Spleen (tissue), 11 donors: ENCODE measurements around the gene APOL2. TPM values are rescaled to one million over a fixed set of nuclear protein-coding genes. Genes with fewer than 3 reads are reported as not detected.
"Not testable (repeated sequence)": the region's sequence is repeated elsewhere in the genome, so short reads cannot be mapped to it uniquely, and the experiment has no call there.

Source experiments
- DNase-seq: peaks from one replicate; pipeline ENCODE4 v3.0.0-alpha.2; 2020
- H3K27ac ChIP-seq, 8 donors: fragments of 200-600 bp; sonication (generic) in 7 of 8; 1 replicate in 4 of 8; 2 replicates in 4 of 8; pipeline versions ENCODE4 v1.5.0 to v1.8.0; 2016 to 2021; ENCODE audit warnings: inconsistent platforms in 4 of 8, mild to moderate bottlenecking in 4 of 8, moderate library complexity in 1 of 8
- H3K27me3 ChIP-seq, 7 donors: fragments of 200-600 bp; sonication (generic) in 6 of 7; replicated peaks in 1 of 7; 1 replicate in 4 of 7; 2 replicates in 3 of 7; pipeline versions ENCODE4 v1.5.0 to v1.8.0; 2016 to 2021; ENCODE audit warnings: inconsistent platforms in 3 of 7, mild to moderate bottlenecking in 1 of 7
- H3K36me3 ChIP-seq, 6 donors: fragments of 200-600 bp; sonication (generic) in 5 of 6; 1 replicate in 4 of 6; 2 replicates in 2 of 6; pipeline versions ENCODE4 v1.5.0 to v1.8.0; 2016 to 2021; ENCODE audit warnings: inconsistent platforms in 2 of 6
- H3K4me1 ChIP-seq, 6 donors: fragments of 200-600 bp; sonication (generic) in 5 of 6; 1 replicate in 3 of 6; 2 replicates in 3 of 6; pipeline versions ENCODE4 v1.5.0 to v1.8.0; 2016 to 2021; ENCODE audit warnings: inconsistent platforms in 3 of 6
- H3K4me3 ChIP-seq, 8 donors: fragments of 200-600 bp; sonication (generic) in 7 of 8; 1 replicate in 4 of 8; 2 replicates in 4 of 8; pipeline versions ENCODE4 v1.5.0 to v1.8.0; 2016 to 2021; ENCODE audit warnings: inconsistent platforms in 4 of 8, mild to moderate bottlenecking in 4 of 8, moderate library complexity in 2 of 8
- H3K9me3 ChIP-seq, 8 donors: fragments of 200-600 bp; sonication (generic) in 7 of 8; 1 replicate in 4 of 8; 2 replicates in 4 of 8; pipeline versions ENCODE4 v1.5.0 to v1.8.0; 2016 to 2021; ENCODE audit warnings: inconsistent platforms in 4 of 8
- POLR2A ChIP-seq, 3 donors: fragments of 450-650 bp; IDR thresholded peaks; one replicate each; pipeline ENCODE4 v1.5.1; 2017; ENCODE audit warnings: antibody characterized with exemption in 3 of 3, mild to moderate bottlenecking in 1 of 3
- POLR2AphosphoS5 ChIP-seq, 3 donors: sonication (generic); formaldehyde crosslinking; IDR thresholded peaks; one replicate each; pipeline ENCODE4 v1.5.1; 2017; ENCODE audit warnings: antibody characterized with exemption in 3 of 3
- WGBS, 5 donors: extraction: QIAGEN DNeasy Blood & Tissue Kit in 3 of 5; methylation state at CpG; one replicate each; pipeline versions ENCODE4 v1.1.5 to v1.1.7; 2013 to 2018; 5-methylcytosine and 5-hydroxymethylcytosine counted together
- intact Hi-C: fragments of 100-400 bp; cut with DNase I; formaldehyde crosslinking; loops from one replicate; pipeline ENCODE4 v1.15.0; 2023; ENCODE audit warnings: low total_unique reads
- polyA plus RNA-seq, 3 donors: library from polyadenylated mRNA; stranded (reverse); fragments of 200-250 nt; gene quantifications; one replicate each; pipeline ENCODE4 v1.2.1, GENCODE V29; 2013
- total RNA-seq, 7 donors: library from RNA; depleted of rRNA in 3 of 7; stranded (reverse); fragments of >200 nt in 3 of 7; fragmentation: NEBNext Ultra II Directional in 4 of 7; extraction: Animal tissue kit (Norgen Biotek cat#: 25700) in 4 of 7; gene quantifications; one replicate each; pipeline versions ENCODE4 v1.1.0 to v1.2.1, GENCODE V29; 2016 to 2021
- TF ChIP-seq, protein P1 (sequence below), 11 experiments: fragments of 200-600 bp in 7 of 11; fragments of 450-650 bp in 4 of 11; sonication (generic) in 4 of 11; IDR thresholded peaks in 8 of 11; conservative IDR thresholded peaks in 3 of 11; 1 replicate in 7 of 11; 2 replicates in 4 of 11; pipeline versions ENCODE4 v1.4.0 to v1.8.0; 2016 to 2021; ENCODE audit warnings: antibody characterized with exemption in 11 of 11, inconsistent platforms in 4 of 11, mild to moderate bottlenecking in 1 of 11
- donor health status: healthy with polysubstance abuse.
- donor health status: DM: no; HTN: no; CAD: no; lungs with moderate emphysema.
- donor health status: DM: no; HTN: no; CAD: no.
- donor health status: Bipolar disorder and iron deficiency.
- donor health status: healthy.
- donor health status: DM: no; HTN: no; CAD: no.
- donor health status: DM: yes; HTN: yes; CAD: no.

Gene APOL2
- total and polyA plus RNA-seq, 10 donors, result 16.0 to 77.2 (median 57.2) TPM

DNA sequence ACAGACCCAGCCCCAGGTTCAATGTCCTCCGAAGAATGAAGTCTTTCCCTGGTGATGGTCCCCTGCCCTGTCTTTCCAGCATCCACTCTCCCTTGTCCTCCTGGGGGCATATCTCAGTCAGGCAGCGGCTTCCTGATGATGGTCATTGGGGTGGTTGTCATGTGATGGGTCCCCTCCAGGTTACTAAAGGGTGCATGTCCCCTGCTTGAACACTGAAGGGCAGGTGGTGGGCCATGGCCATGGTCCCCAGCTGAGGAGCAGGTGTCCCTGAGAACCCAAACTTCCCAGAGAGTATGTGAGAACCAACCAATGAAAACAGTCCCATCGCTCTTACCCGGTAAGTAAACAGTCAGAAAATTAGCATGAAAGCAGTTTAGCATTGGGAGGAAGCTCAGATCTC, 27.7 kb upstream of the APOL2 start:
- Histone ChIP-seq H3K4me1 (peaks cover 0 to 6% (median 0%) of the 10 kb centered on the region in 6 donors), H3K9me3 (no peaks in the 10 kb centered on the region), H3K27me3 (no peaks in the 10 kb centered on the region), H3K27ac (no peak overlapping the region), H3K4me3 (no peak overlapping the region), H3K36me3 (peaks cover 0 to 62% (median 32%) of the 10 kb centered on the region in 6 donors)
- no peak for TF ChIP-seq POLR2A (IDR thresholded peaks at IDR 0.05)
- TF ChIP-seq, protein P1, sequence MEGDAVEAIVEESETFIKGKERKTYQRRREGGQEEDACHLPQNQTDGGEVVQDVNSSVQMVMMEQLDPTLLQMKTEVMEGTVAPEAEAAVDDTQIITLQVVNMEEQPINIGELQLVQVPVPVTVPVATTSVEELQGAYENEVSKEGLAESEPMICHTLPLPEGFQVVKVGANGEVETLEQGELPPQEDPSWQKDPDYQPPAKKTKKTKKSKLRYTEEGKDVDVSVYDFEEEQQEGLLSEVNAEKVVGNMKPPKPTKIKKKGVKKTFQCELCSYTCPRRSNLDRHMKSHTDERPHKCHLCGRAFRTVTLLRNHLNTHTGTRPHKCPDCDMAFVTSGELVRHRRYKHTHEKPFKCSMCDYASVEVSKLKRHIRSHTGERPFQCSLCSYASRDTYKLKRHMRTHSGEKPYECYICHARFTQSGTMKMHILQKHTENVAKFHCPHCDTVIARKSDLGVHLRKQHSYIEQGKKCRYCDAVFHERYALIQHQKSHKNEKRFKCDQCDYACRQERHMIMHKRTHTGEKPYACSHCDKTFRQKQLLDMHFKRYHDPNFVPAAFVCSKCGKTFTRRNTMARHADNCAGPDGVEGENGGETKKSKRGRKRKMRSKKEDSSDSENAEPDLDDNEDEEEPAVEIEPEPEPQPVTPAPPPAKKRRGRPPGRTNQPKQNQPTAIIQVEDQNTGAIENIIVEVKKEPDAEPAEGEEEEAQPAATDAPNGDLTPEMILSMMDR (IDR thresholded peaks at IDR 0.05 in 8 of 11, conservative IDR thresholded peaks at IDR 0.05 in 3 of 11), result no peak
- 96 to 98% (median 98%) methylated on average over 4 of the region's 4 CpGs for WGBS, 5 donors
- no peak for DNase-seq
- intact Hi-C loops, result no loop called here

DNA sequence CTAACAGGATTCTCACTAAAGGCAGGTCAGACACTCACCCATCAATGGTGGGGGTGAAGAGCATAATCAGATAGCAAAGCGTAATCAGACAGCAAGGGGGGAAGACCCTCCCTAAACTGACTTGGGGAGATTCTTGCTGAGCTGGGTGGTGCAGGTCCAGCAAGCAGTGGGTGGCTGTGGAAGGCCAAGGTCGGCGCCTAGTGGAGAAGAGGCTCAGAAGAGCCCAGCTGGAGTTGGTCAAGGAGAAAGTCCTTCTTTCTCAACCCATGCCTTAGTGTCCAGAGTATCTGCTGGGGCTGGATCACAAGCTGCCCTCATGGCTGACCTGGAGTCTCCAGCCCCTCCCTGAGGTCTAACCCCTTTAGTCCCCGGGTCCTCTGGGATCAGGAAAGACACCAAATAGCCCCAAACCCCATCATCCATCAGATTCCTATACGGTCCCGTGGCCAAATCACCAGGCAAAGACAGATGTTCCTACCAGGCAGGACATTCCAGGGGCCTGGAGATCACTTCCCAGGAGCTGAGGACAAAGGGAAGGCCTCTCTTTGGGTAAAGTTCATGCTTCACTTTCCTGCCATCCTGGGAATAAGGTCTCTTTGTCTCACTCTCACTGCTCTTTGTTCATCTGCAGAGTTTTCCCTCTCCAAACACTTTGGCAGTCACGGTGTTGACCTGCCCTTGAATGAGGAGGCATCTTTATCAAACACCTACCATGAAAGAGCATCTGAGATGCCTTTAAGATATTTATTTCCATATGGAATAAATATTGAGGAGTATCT, 24.7 kb upstream of the APOL2 start:
- DNase-seq, intact Hi-C loops, H3K27me3 ChIP-seq, H3K4me3 ChIP-seq, H3K9me3 ChIP-seq: not testable (repeated sequence)
- WGBS, 5 donors, result 79 to 93% (median 86%) methylated on average over 7 of the region's 7 CpGs
- peaks cover 0 to 92% (median 49%) of the 10 kb centered on the region in 6 donors for H3K36me3 ChIP-seq
- H3K4me1 ChIP-seq, result peaks cover 4 to 27% (median 15%) of the 10 kb centered on the region in 6 donors
- peak overlapping the region in 5 of 8 donors; percentile 8 to 45 (median 35) for H3K27ac ChIP-seq

DNA sequence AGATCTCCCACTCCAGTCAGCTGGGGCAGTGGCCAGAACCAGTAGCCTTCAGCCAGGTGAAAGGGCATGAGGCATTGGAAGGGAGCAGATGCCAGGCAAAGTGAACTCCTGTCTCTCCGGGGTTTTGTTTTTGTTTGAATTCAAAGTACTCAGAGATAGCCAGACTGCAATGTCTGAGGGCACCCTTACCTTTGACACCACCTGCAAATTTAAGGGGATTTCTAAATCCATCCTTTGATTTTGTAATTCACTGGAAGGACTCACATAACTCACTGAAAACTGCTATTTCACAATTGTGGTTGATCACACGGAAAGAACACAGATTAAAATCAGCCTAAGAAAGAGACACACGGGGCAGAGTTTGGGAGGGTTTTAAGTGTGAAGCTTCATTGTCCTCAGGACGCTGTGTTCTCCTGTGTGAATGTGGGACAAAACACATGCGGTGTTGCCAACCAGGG, 23.9 kb upstream of the APOL2 start:
- DNase-seq, H3K27me3 ChIP-seq, H3K4me3 ChIP-seq, intact Hi-C loops, H3K9me3 ChIP-seq: not testable (repeated sequence)
- peaks cover 0 to 99% (median 50%) of the 10 kb centered on the region in 6 donors for H3K36me3 ChIP-seq
- 51 to 78% (median 55%) methylated on average over 5 of the region's 5 CpGs for WGBS, 5 donors
- peaks cover 12 to 35% (median 23%) of the 10 kb centered on the region in 6 donors for H3K4me1 ChIP-seq
- peak overlapping the region in 2 of 8 donors; percentile 43 to 45 for H3K27ac ChIP-seq

DNA sequence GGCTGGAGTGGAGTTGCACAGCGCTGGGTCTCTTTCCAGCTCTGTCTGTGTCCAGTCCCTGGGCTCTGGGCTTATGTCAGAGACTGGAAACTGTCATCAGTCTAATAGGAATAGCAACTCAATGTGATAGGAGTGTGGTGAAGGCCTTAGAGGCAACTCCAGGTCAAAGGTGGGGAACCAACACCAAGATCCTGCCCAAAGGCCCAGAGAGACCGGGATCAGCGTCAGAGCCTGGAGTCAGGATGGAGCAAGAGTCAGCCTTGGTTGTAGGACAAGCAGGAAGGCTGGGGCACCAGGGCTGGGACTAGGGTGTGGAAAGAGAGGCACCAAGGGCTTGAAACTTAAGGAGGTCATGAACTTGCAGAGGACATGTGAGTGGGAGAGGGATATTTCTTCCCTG, 23.0 kb upstream of the APOL2 start:
- Histone ChIP-seq H3K4me1 (peaks cover 15 to 43% (median 32%) of the 10 kb centered on the region in 6 donors), H3K27ac (peak overlapping the region in 3 of 8 donors; percentile 23 to 45 (median 43)), H3K36me3 (peaks cover 0 to 100% (median 58%) of the 10 kb centered on the region in 6 donors)
- DNase-seq, H3K4me3 ChIP-seq, H3K9me3 ChIP-seq, H3K27me3 ChIP-seq, intact Hi-C loops: not testable (repeated sequence)
- WGBS, 5 donors, result 85 to 98% (median 91%) methylated on average over 3 of the region's 3 CpGs

DNA sequence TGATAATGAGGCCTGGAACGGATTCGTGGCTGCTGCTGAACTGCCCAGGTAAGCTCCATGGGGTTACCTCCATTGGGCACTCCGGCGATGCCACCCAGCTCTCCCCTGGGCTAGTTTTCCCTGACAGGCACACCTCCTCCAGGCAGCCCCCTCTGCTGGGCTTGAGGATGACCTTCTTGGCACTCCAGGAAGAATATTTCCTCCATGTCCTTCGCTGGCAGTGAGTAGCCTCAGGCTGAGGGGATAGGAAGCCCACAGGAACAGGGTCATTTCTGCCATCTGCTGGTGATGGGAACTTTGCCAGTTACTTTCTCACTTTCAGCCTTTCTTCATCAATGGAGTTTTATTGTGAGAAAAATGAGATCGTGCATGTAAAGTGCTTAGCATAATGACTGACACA, 22.3 kb upstream of the APOL2 start:
- Histone ChIP-seq H3K4me1 (peaks cover 15 to 50% (median 37%) of the 10 kb centered on the region in 6 donors), H3K36me3 (peaks cover 0 to 100% (median 57%) of the 10 kb centered on the region in 6 donors), H3K27ac (peak overlapping the region in 5 of 8 donors; percentile 4 to 45 (median 31))
- DNase-seq, H3K9me3 ChIP-seq, intact Hi-C loops, H3K4me3 ChIP-seq, H3K27me3 ChIP-seq: not testable (repeated sequence)
- WGBS, 5 donors, result 75 to 87% (median 79%) methylated on average over 5 to 6 of the region's 6 CpGs

DNA sequence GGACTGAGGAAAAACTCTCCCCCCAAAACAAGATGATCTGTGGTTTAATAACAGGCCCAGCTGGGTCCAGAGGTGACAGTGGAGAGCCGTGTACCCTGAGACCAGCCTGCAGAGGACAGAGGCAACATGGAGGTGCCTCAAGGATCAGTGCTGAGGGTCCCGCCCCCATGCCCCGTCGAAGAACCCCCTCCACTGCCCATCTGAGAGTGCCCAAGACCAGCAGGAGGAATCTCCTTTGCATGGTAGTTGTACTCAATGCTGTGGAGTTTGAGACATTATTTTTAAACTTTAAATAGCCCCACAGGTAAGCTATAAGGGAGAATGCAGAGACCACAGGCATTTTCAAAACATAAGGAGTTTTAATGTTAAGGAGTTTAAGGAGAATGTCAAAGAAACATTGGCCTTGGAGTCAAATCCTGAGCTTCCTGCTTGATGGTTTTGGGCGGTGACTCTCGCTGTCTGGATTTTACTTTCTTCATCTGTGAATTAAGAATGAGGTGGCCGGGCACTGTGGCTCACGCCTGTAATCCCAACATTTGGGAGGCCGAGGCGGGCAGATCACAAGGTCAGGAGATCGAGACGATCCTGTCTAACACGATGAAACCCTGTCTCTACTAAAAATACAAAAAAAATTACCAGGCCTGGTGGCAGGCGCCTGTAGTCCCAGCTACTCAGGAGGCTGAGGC, 20.4 kb upstream of the APOL2 start:
- TF ChIP-seq POLR2AphosphoS5 (IDR thresholded peaks at IDR 0.05), result no peak
- TF ChIP-seq POLR2A (IDR thresholded peaks at IDR 0.05), result no peak
- TF ChIP-seq, protein P1 (IDR thresholded peaks at IDR 0.05 in 8 of 11, conservative IDR thresholded peaks at IDR 0.05 in 3 of 11), result no peak
- no peak overlapping the region for H3K4me3 ChIP-seq
- H3K4me1 ChIP-seq, result peaks cover 23 to 66% (median 49%) of the 10 kb centered on the region in 6 donors
- no peak for DNase-seq
- H3K27ac ChIP-seq, result peak overlapping the region in 6 of 8 donors; percentile 49 to 82 (median 70)
- intact Hi-C loops, result no loop called here
- no peaks in the 10 kb centered on the region for H3K9me3 ChIP-seq
- H3K36me3 ChIP-seq, result peaks cover 0 to 91% (median 41%) of the 10 kb centered on the region in 6 donors
- 74 to 81% (median 78%) methylated on average over 14 of the region's 14 CpGs for WGBS, 5 donors
- H3K27me3 ChIP-seq, result no peaks in the 10 kb centered on the region
